ENCODE measurements around the gene NDUFAF2. TPM values are rescaled to one million over a fixed set of nuclear protein-coding genes. Genes with fewer than 3 reads are reported as not detected.

NDUFAF2 gene
- total RNA-seq, 4 donors from 2014 or later, result 24.0 to 40.1 (median 25.8) TPM

DNA sequence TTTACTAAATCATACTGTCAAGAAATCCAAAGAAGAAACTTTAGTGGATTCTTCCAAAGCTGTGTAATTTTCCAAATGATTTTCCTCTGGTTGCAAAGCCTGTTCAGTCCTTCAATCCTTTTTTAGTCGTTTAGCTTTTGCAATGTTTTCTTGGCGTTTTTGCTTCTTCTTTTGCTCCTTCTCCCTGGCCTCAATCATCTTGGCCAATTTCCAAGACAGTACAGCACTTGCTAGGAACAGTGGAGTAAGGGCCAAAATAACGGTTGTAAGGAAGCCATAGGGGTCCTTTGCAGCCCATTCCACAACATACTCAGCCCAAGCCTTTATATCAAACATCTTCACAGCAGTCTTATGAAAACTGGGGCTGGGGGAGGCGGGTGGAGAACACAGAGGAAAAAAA, 214.8 kb downstream of the NDUFAF2 start:
- TF ChIP-seq, protein P1, sequence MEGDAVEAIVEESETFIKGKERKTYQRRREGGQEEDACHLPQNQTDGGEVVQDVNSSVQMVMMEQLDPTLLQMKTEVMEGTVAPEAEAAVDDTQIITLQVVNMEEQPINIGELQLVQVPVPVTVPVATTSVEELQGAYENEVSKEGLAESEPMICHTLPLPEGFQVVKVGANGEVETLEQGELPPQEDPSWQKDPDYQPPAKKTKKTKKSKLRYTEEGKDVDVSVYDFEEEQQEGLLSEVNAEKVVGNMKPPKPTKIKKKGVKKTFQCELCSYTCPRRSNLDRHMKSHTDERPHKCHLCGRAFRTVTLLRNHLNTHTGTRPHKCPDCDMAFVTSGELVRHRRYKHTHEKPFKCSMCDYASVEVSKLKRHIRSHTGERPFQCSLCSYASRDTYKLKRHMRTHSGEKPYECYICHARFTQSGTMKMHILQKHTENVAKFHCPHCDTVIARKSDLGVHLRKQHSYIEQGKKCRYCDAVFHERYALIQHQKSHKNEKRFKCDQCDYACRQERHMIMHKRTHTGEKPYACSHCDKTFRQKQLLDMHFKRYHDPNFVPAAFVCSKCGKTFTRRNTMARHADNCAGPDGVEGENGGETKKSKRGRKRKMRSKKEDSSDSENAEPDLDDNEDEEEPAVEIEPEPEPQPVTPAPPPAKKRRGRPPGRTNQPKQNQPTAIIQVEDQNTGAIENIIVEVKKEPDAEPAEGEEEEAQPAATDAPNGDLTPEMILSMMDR (IDR thresholded peaks at IDR 0.05; ENCODE audit: low read depth), result no peak

DNA sequence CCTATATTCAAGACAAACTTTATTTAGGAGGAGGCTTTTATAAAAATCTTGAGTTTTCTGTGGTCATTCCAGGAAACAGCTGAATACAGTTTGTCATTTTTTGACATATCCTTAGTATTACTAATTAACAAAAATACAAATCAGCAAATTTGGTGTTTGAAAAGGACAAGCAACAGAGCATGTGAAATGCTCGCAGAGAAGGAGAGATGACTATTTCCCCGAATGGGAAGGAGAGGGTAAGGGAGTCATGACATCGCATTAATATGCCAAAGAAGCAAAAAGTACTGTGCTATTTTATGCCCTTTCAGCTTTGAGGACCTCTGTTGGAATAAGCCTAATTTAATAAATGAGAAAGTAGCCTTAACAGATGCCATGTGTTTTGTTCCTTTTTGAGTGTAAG, 215.5 kb downstream of the NDUFAF2 start:
- TF ChIP-seq, protein P1 (IDR thresholded peaks at IDR 0.05; ENCODE audit: low read depth), result no peak

DNA sequence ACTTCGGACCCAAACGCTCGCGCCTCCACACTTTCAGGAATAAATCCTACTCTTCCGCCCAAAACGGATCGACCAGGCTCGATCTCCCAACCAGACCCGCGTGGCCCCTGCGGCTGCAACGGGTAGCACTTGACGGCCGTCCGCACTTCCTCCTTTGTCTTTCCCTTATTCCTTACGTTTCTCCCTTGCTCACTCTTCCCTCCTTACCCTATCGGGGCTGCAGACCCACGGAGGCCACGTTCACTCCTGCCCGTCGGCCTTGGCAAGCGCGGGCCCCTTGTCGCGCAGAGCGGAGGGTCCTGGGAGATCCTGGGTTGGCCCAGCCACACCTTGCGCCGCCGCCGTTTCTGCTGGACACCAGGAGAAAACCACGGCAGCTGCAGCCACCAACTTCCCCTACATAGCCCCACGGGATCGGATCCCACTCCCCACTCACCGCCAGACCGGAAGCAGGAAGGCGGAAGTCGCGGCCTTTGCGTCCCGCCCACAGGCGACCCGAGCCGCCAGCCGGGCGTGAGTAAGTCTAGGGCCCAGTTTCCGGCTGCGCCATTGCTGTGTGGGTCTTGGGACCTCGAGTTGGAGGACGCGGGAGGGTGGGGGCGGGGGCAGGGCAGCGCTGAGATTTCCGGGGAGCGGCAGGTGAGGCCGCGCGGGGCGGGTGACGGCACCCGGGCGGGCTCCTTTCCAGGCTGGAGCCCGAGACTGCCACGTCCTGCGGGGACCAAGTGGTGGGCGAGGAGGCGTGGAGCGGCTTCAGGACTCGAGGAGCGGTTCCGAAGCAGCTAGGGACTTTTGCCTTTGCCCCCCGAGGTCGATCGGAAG, 217.2 kb downstream of the NDUFAF2 start, which contains the start of gene SMIM15:
Gene SMIM15 (minus strand): TSS at position 459 of the 822 bp plus-strand sequence. CDS start 2,297 bp downstream, outside the sequence.
- TF ChIP-seq, protein P1 (IDR thresholded peaks at IDR 0.05; ENCODE audit: low read depth), result no peak

DNA sequence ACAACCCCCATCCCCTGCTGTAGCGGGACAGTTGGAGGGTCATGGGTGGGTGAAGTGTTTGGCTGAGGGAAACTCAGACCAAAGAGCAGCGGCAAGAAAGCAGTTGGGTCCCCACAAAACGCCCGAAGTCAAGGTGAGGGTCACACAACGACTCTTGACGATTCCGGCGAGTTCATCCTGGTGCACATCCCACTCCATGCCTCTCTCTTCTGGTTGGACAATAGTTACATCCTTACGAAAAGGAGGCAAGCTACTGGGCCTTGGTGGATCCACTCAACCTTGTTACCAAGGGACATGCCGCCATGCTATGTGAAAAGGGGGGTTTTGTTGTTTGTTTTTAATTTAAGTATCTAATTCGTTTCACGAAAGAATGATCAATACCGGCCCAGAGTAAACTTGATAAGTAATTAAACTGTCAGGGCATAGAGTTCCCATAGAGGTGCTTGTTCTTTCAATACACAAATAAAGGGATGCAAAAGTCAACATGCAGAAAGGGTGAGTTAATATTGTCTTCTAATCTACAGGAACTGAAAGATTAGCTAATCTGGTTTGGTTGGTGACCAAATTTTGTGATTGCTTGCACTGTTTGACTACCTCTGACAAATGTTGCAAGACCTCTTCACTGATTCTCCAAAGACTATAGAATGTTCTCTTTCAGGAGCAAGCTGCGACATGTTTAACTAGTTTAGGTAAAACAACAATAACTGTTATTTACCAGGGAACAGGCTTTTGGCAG, 218.0 kb downstream of the NDUFAF2 start:
- TF ChIP-seq, protein P1 (IDR thresholded peaks at IDR 0.05; ENCODE audit: low read depth), result no peak

- TF ChIP-seq, protein P1 (IDR thresholded peaks at IDR 0.05; ENCODE audit: low read depth), result no peak
Observed at GRCh38 chr5:61163905-61164304, 218.9 kb downstream of the NDUFAF2 start.

DNA sequence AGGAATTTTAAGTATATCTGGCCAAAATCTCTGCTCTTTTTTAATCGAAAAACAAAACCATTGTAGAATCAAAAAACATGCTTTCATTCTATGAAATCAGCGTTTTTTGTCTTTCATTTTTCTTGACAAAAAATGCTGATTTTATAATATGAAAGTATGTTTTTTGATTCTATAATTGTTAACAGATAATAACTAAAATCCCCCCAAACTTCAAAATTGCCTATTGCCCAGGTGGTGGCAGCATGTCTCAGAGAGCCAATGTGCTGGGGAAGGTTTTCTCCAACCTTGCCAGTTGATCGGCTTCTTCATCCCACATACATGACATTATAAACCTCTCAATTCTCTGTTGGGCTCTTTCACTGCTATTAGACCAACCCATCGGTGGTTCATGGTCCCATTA, 222.4 kb downstream of the NDUFAF2 start:
- TF ChIP-seq, protein P1 (IDR thresholded peaks at IDR 0.05; ENCODE audit: low read depth), result no peak

GRCh38 chr5:61168951-61169350, 223.9 kb downstream of the NDUFAF2 start:
- TF ChIP-seq, protein P1 (IDR thresholded peaks at IDR 0.05; ENCODE audit: low read depth), result no peak
